ENCODE measurements around the gene RFX7.
"Not testable (repeated sequence)": the region's sequence is repeated elsewhere in the genome, so short reads cannot be mapped to it uniquely, and the experiment has no call there.

RFX7 gene

DNA sequence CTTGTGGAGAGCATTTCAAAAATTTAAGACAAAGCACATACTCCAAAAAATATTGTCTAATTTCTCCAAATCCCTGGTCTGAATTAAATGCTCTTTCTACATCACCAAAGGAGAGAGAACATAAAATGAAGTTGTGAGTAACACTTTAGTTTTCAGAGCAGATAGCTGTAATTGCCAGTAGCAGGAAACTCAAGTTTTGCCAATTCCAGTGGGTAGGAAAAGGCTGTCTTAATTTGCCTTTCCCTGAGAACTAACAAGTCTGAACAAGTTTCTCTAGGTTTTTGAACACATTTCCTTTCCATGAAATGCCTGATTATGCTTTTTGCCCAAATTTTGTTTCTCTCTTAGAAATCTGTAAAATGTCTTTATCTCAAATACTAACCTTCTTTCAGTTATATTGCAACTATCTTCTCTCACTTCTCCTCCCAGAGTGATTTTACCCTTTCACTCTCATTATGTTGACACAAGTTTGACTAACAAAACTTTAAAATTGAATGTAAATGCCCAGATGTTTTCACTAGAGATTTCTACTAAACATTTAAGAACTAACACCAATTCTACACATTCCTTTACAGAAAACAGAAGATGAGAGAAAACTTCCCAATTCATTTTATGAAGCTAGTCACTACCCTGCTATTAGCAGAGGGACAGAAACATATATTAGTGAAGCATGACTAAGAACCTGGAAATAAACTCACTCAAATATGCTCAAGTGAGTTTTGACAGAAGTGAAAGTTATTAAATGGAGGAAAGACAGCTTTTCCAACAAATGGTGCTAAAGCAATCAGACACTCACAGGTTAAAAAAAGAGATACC lies 38.4 kb downstream of the RFX7 start:
- DNase-seq (ENCODE audit: low read depth in 2 of 2), result no peak

DNA sequence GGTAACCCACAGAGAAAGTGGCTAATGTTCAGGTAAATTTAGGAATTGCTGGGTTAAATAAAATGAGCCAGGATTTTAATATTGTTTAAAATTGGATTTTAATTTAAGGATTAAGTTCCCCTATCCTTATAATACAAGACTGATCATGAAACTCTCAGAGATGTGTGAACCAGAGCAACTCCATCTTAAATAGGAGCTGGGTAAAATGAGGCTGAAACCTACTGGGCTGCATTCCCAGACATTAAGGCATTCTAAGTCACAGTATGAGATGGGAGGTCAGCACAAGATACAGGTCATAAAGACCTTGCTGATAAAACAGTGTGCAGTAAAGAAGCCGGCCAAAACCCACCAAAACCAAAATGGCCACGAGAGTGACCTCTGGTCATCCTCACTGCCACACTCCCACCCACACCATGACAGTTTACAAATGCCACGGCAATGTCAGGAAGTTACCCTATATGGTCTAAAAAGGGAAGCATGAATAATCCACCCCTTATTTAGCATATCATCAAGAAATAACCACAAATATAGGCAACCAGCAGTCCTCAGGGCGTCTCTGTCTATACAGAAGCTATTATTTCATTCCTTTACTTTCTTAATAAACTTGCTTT lies 40.3 kb downstream of the RFX7 start:
- DNase-seq (ENCODE audit: low read depth in 2 of 2), result not testable (repeated sequence)

DNA sequence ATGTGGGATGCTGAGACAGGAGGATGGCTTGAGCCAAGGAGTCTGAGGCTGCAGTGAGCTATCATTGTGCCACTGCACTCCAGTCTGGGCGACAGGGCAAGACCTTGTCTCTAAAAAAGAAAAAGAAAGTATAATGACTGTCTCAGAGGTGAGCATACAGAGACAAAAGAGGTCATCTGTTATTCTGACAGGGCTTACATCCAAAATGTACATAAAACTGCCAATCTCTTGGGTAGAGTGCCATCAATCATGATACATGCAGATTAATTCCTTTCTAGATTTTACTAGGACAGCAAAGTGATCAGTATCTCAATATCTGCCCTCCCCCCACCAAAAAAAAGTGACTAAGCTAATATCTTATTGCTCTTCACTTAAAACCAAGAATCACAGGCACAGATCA lies 41.0 kb downstream of the RFX7 start:
- no peak for DNase-seq (ENCODE audit: low read depth in 2 of 2)

DNA sequence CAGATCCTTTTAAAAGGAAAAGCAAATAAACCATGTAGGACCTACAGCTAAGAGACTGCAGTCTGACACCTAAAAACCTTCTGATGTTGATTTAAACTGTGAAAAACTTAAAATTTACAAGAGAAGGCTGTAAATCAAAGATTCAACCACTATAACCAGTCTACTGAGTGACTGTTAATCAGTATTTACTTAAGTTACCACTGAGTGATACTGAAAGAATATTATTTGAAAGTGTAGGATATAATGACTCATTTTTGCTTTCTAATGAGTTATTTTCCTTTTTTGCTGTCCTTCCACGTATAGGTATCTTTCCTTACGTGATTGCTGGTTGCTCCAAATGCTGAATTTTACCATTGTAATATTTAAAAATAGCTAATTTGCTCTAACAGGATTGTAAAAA lies 44.6 kb downstream of the RFX7 start:
- DNase-seq (ENCODE audit: low read depth in 2 of 2), result no peak

DNA sequence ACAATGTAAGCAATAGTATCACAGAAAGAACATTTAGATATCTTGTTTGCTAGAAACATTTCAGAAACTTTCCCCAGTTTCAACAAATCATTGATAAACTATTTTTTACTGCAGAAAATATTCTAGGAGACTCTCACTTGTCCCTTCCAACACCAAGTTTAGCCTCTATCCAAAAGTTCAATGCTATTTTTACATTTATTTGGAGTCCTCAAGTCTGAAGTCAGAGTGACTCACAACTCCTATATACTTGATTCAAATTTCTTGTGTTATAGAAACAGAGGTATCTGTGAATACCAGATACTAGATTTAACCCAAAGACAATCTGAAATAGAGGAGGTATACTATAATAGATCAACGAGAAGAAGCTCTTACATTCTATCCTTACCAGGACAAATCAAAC lies 49.6 kb downstream of the RFX7 start:
- DNase-seq (ENCODE audit: low read depth in 2 of 2), result no peak

DNA sequence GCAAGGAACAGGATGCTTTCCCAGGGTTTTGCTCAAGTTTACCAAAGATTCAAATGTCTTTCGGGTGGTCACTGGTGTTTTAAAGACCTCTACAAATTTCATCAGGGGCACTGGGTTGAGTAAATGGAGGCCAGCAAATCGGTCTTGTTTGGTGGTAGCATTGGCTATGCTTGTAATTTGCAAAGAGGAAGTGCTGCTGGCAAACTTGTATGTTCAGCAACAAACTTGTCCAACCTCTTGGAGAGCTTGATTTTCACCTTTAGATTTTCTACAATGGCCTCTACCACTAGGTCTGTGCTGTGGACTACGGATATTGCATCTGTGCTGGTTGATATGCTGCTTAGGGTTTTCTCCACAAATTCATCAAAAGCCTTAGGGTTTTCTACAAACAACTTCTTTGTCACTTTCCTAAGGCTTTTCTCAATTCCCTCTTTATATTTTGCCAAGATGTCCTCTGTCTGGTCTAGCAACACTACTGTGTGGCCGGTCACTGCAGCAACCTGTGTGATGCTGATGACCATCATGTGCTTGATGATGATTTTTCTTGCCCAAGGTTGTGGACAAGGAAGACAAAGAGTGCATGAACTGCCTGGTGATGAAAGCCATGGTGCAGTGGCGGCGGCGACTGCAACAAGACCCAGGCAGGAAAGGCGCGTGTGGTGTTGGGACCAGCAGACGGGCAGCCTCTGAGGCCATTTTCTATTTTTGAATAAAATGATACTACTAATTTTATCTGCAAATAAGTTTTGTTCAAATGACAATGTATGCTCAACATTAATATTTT lies 50.8 kb downstream of the RFX7 start:
- no peak for DNase-seq (ENCODE audit: low read depth in 2 of 2)

DNA sequence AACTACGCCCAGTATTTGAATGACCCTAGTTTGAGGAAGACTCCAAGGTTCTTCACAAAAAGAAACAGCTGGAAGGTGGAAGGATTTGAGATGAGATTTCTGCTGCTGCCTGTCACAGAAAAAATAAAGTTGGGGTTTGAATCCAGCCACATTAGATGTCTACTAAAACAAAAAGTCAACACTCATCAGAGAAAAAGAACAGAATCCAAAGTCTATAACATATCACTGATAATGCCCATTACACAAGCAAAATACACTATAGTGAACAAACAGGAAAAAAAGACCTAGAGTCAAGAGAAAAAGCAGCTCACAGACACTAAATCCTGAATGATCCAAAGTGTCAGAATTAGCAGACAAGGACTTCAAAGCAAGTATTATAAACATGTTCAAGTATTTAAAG lies 56.0 kb downstream of the RFX7 start:
- no peak for DNase-seq (ENCODE audit: low read depth in 2 of 2)

DNA sequence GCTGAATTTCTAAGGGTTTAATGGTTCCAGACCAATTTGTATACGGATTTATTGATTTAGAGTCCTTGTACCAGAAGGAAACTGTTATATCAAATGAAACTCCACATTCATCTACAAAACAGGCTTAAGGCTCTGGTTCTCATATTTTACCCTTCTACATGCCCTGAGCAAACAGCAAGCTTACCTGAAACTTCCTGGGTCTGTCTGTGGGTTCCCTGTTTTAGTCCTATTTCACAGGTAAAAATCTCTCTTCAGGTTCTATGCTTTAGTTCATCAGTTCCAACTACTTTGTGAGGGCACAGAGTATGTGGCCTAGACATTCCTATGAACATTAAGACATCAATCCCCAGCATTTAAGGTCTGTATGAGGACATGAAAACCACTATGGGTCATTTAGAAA lies 57.7 kb downstream of the RFX7 start:
- no peak for DNase-seq (ENCODE audit: low read depth in 2 of 2)

DNA sequence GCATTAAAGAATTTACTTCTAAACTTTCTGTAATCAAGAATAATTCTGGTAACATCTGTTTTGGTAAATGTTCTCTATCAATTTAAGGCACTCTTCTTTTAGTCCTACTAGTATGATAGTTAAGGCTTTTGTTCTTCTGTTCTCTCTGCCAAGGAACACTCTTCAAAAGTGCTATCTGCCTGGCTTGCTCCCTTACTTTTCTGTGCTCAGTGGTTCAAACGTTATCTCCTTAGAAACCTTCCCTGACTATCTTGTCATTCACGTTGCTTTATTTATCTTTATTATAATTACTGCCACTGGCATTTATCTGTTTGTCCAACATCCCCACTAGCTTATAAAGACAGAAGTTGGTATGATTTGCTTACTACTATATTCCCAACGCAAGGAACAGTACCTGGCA lies 59.2 kb downstream of the RFX7 start:
- DNase-seq (ENCODE audit: low read depth in 2 of 2), result no peak

DNA sequence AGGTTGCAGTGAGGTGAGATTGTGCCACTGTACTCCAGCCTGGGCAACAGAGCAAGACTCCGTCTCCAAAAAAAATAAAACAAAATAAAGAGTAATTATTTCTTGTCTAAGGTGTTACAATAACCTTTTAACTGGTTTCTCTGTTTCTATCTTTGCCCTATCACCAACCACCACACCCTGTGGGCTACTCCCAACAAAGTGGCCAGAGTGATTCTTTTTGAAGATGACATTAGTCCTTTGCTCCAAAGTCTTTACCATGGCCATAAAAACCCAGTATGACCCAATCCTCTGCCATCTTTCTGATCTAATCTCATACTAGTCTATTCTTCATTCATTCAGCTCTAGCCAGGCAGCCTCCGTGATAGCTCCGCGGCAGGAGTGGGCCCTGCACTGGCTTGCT lies 62.8 kb downstream of the RFX7 start:
- no peak for DNase-seq (ENCODE audit: low read depth in 2 of 2)

DNA sequence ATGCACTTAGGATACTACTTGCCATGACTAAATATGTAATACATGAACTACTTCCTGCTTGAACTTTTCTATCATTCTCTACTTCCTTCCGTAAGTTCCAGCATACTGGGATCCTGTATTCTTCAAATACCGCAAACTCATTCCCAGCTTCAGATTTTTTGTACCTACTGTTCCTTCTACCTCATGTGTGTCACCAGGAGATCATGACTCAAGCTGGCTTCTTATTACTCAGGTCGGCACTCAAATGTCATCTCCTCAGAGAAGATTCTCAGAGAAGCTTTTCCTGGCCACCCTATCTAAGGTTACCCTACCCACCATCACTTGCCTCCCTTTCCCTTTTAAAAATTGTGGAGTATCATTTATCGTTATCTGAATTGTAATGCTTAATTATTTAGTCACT lies 66.7 kb downstream of the RFX7 start:
- DNase-seq (ENCODE audit: low read depth in 2 of 2), result no peak

DNA sequence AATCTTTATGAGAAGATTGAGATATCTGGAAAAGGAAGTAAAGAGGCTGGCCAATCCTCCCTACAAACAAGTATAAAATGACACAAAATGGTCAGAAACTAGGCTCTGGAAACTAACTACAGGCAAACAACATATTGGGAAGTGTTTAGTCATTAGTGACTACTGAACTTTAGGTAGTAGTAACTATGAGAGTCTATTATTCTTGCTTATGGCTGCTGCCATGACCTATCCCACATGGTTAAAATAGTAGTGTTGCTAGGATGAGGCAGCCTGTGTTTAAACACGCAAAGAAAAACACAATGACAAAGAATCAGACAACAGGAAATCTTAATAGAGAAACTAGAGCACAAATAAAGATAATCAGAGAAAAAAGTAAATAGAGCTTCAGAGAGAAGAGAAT lies 67.9 kb downstream of the RFX7 start:
- no peak for DNase-seq (ENCODE audit: low read depth in 2 of 2)

DNA sequence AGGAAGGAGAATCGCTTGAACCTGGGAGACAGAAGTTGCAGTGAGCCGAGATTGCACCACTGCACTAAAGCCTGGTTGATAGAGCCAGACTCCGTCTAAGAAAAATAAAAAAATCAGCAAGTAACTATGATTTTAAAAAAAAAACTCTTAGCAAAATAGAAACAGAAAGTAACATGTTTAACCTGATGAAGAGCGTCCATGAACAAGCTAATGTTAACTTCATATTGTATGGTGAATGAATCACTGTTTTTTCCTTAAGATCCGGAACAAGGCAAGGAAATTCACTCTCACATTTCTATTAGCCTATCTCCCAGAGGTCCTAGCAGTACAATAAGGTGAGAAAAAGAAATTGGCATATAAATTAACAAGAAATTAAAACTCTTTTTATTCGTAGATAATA lies 69.0 kb downstream of the RFX7 start:
- DNase-seq (ENCODE audit: low read depth in 2 of 2), result no peak

DNA sequence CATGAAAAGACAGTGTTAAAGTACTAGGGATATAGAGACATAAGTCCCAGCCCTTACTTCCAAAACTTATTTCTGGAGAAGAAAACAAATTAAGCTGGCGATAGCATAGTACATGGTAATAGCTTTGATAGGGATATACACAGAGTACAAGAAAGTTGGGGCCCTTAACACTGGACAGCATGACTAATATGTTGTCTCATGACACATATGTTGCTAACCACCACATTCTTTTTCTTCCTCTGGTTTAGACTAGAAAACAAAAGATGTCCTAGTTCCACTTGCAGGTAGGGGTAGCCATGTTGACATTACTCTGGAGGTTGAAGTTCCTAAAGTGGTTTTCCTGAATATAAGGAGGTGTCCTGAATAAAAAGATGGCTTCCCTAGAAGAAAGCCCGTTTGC lies 75.3 kb downstream of the RFX7 start:
- DNase-seq (ENCODE audit: low read depth in 2 of 2), result no peak

DNA sequence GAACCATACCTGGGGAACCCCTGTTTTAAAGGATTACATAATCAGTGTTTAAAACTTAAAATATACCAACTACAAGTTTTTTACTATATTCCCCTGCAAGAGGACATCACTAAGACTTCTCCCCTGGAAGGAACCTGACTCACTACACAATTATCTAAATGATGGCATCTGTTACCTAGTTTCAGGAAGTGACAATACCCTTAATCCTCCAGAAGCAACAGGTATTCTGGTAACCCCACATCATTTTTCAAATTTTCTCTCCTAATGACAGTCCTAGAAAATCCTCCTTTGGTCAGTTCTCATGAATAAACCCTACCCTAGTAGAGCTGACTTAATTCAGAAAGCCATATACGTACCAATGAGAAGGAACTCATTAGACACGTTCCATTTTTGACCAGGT lies 78.4 kb downstream of the RFX7 start:
- no peak for DNase-seq (ENCODE audit: low read depth in 2 of 2)

DNA sequence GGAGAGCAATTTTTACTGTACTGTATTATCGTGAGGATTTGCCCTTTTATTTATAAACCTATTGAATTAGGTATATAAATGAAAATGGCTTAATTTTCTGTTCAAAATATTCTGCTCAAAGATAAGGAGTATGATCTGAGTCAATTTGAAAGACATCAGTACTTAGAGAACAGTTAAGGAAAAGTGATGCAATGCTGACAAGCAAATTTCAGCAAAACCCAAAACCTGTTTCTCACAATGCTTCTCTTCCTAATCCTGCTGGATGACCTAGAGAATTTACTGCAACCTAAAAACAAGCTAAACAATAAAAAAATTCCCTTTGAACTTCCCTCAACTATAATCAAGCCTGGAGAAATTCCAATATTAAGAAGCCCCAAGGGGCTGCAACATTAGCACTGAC lies 82.7 kb downstream of the RFX7 start:
- DNase-seq (ENCODE audit: low read depth in 2 of 2), result no peak

DNA sequence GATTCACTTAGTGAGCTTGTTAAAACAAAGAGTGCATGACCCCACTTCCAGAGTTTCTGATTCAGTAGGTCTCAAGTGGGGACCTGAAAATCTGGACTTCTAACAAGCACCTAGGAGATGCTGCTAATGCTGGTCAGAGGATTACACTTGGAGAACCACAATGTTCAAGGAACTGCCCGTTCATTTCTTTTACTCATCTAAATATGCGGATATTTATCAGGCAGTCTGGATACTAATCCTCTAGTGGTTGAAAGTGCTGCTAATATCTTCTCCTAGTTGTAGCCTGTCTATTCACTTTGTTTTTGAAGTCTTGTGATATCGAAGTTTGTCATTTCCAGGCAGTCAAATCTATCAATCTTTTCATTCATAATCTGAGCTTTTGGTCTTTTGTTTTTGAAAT lies 86.8 kb downstream of the RFX7 start:
- no peak for DNase-seq (ENCODE audit: low read depth in 2 of 2)

DNA sequence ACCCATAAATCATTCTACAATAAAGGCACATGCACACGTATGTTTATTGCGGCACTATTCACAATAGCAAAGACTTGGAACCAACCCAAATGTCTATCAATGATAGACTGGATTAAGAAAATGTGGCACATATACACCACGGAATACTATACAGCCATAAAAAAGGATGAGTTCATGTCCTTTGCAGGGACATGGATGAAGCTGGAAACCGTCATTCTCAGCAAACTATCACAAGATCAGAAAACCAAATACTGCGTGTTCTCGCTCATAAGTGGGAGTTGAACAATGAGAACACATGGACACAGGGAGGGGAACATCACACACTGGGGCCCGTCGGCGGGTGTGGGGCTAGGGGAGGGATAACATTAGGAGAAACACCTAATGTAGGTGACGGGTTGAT lies 88.4 kb downstream of the RFX7 start:
- not testable (repeated sequence) for DNase-seq (ENCODE audit: low read depth in 2 of 2)

DNA sequence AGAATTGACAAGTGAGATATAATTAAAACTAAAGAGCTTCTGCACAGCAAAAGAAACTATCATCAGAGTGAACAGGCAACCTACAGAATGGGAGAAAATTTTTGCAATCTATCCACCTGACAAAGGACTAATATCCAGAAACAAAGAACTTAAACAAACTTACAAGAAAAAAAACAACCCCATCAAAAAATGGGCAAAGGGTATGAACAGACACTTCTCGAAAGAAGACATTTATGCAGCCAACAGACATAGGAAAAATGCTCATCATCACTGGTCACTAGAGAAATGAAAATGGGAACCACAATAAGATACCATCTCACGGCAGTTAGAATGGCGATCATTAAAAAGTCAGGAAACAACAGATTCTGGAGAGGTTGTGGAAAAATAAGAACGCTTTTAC lies 88.9 kb downstream of the RFX7 start:
- not testable (repeated sequence) for DNase-seq (ENCODE audit: low read depth in 2 of 2)

DNA sequence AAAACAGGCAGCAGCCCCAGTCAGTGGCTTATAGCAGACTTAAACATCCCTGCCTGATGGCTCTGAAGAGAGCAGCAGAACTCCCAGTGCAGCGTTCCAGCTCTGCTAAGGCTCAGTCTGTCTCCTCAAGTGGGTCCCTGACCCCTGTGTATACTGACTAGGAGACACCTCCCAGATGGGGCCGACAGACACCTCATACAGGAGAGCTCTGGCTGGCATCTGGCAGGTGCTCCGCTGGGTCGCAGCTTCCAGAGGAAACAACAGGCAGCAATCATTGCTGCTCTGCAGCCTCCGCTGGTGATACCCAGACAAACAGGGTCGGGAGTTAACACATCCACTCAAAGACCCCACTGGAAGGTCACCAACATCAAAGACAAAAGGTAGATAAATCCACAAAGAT lies 93.5 kb downstream of the RFX7 start:
- DNase-seq (ENCODE audit: low read depth in 2 of 2), result no peak

DNA sequence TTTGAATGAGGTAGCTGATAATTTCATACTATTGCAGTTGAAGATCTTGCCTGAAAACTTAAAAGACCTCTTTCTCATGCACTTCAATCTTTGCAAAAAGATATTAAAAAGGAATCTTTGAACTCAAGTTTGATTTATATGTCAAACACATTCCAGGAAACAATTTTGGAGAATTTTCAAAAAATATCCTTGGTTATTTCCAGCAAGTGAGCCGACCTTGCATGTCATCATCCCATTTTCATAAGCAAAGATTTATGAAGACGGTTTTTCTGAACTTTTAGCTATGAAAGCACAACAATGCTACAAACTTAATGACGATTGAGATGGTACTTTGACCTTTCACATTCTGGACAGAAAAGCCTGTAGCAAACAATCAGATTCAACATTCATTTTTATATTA lies 95.6 kb downstream of the RFX7 start:
- peak in 1 of 2 experiments; percentile 15 for DNase-seq (ENCODE audit: low read depth in 2 of 2)

DNA sequence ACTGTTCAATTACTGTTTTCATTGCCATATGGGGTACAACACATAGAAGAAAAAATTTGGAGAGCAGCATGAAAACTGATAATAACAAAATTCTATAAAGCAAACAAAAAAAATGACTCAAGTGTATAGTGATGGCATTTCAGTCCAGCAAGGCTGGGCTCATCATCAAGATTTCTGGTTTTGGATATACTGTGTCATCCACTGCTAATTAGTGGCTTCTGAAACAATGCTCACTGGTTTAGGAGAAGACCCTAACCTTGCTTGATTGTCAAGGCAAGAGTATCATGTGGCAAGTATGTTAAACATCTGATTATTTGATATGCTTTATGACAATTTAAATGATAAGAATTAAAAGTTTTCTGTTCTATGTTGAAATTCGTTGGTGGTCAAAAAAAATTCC lies 96.9 kb downstream of the RFX7 start:
- no peak for DNase-seq (ENCODE audit: low read depth in 2 of 2)

DNA sequence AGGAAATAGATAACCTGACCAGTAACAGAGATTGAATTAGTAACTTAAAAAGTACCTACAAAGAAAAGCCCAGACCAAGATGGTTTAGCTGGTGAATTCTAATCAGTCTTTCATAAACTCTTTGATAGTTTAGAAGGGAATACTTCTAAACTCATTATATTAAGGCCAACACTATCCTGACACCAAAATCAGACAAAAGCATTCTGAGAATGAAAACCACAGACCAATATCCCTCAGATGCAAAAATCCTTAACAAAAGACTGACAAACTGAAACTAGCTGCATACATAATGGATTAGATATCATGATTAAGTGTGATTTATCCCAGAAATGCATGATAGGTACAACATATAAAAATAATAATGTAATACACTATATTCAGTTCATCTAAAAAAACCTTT lies 115.6 kb downstream of the RFX7 start:
- no peak for DNase-seq (ENCODE audit: low read depth in 2 of 2)

All from fibroblast of skin of left biceps (primary cell).